Epithelial cell of proximal tubule (primary cell): Measurements from ENCODE around the gene MALRD1. TPM values are rescaled to one million over a fixed set of nuclear protein-coding genes. Genes with fewer than 3 reads are reported as not detected.

Experiments used
- DNase-seq: peaks from one replicate; pipeline ENCODE4 v3.0.0-alpha.2; 2011; ENCODE audit warnings: low read depth
- H3K4me3 ChIP-seq: 2 replicates; pipeline ENCODE4 v1.5.1; 2011; ENCODE audit warnings: low read depth, mild to moderate bottlenecking, low read length
- CTCF ChIP-seq: conservative IDR thresholded peaks from 2 replicates; pipeline ENCODE4 v1.5.1; 2012; ENCODE audit warnings: low read depth, mild to moderate bottlenecking, low read length
- total RNA-seq: library from RNA; depleted of rRNA; stranded (reverse); fragments of >200 nt; gene quantifications from 2 replicates; pipeline ENCODE4 v1.2.3, GENCODE V29; 2015

Gene MALRD1
- total RNA-seq, 1 donor from 2014 or later = 0.06 TPM

- no peak for DNase-seq
- TF ChIP-seq CTCF = no peak
- H3K4me3 ChIP-seq = no peak overlapping the region
Measured at GRCh38 chr10:19049567-19049966, 966 bp downstream of the MALRD1 start.

GRCh38 chr10:19054289-19054835 lies 5.8 kb downstream of the MALRD1 start:
- DNase-seq = no peak
- no peak overlapping the region for H3K4me3 ChIP-seq
- no peak for TF ChIP-seq CTCF

- DNase-seq = no peak
- no peak for TF ChIP-seq CTCF
Measured at GRCh38 chr10:19058046-19058445, 9.4 kb downstream of the MALRD1 start.

GRCh38 chr10:19063986-19064385 lies 15.4 kb downstream of the MALRD1 start:
- no peak for TF ChIP-seq CTCF
- DNase-seq = no peak
- H3K4me3 ChIP-seq = no peak overlapping the region

More at GRCh38 chr10:19058046-19058445, 9.4 kb downstream of the MALRD1 start:
- no peak overlapping the region for H3K4me3 ChIP-seq

GRCh38 chr10:19071946-19072345 lies 23.3 kb downstream of the MALRD1 start:
- no peak for DNase-seq
- H3K4me3 ChIP-seq = no peak overlapping the region
- TF ChIP-seq CTCF = no peak

GRCh38 chr10:19077276-19077675 lies 28.7 kb downstream of the MALRD1 start:
- H3K4me3 ChIP-seq = no peak overlapping the region
- no peak for TF ChIP-seq CTCF
- DNase-seq = no peak

- TF ChIP-seq CTCF = no peak
- no peak for DNase-seq
- no peak overlapping the region for H3K4me3 ChIP-seq
Measured at GRCh38 chr10:19096501-19097073, 48.0 kb downstream of the MALRD1 start.
